IPS-15b (cell line): ENCODE data around the gene SLC28A3.
"Not testable (repeated sequence)": the region's sequence is repeated elsewhere in the genome, so short reads cannot be mapped to it uniquely, and the experiment has no call there.

ENCODE experiments used
- H3K27me3 ChIP-seq: one replicate; pipeline ENCODE4 v1.6.1; 2013; ENCODE audit warnings: low read length; ENCODE audit not compliant: control insufficient read depth, insufficient read depth
- H3K36me3 ChIP-seq: one replicate; pipeline ENCODE4 v1.6.1; 2013; ENCODE audit warnings: low read length; ENCODE audit not compliant: control insufficient read depth, insufficient read depth
- H3K4me1 ChIP-seq: one replicate; pipeline ENCODE4 v1.6.1; 2013; ENCODE audit warnings: mild to moderate bottlenecking, low read length; ENCODE audit not compliant: control insufficient read depth, insufficient read depth
- H3K4me3 ChIP-seq: one replicate; pipeline ENCODE4 v1.5.1; 2013; ENCODE audit warnings: low read depth, low read length
- H3K9ac ChIP-seq: one replicate; pipeline ENCODE4 v1.6.1; 2013; ENCODE audit warnings: low read depth, mild to moderate bottlenecking, low read length
- H3K9me3 ChIP-seq: one replicate; pipeline ENCODE4 v1.6.1; 2013; ENCODE audit warnings: mild to moderate bottlenecking, low read length; ENCODE audit not compliant: control insufficient read depth, insufficient read depth

Gene SLC28A3

GRCh38 chr9:84340535-84340934 is at the start of gene SLC28A3:
Gene SLC28A3 (minus strand): TSS chr9:84340758. CDS start chr9:84340633, 125 bp downstream.
- Histone ChIP-seq H3K27me3 (no peaks in the 10 kb centered on the region), H3K36me3 (no peaks in the 10 kb centered on the region), H3K4me1 (peaks cover 3% of the 10 kb centered on the region), H3K9ac (no peak within 1 kb of the TSS), H3K9me3 (no peaks in the 10 kb centered on the region), H3K4me3 (no peak within 1 kb of the TSS)

GRCh38 chr9:84390254-84390653 is 49.7 kb upstream of the SLC28A3 start:
- H3K4me1 ChIP-seq, H3K9ac ChIP-seq, H3K9me3 ChIP-seq, H3K27me3 ChIP-seq, H3K36me3 ChIP-seq, H3K4me3 ChIP-seq: not testable (repeated sequence)

- no peaks in the 10 kb centered on the region for H3K36me3 ChIP-seq
- no peaks in the 10 kb centered on the region for H3K9me3 ChIP-seq
Observed at GRCh38 chr9:84387821-84388220, 47.3 kb upstream of the SLC28A3 start.

GRCh38 chr9:84386753-84387152 is 46.2 kb upstream of the SLC28A3 start:
- no peak overlapping the region for H3K4me3 ChIP-seq

More at GRCh38 chr9:84387821-84388220, 47.3 kb upstream of the SLC28A3 start:
- no peak overlapping the region for H3K4me3 ChIP-seq
- no peaks in the 10 kb centered on the region for H3K27me3 ChIP-seq
- H3K9ac ChIP-seq, result no peak overlapping the region
- H3K4me1 ChIP-seq, result no peaks in the 10 kb centered on the region

GRCh38 chr9:84385386-84386040 is 45.0 kb upstream of the SLC28A3 start:
- Histone ChIP-seq H3K9ac (no peak overlapping the region), H3K4me3 (no peak overlapping the region), H3K36me3 (no peaks in the 10 kb centered on the region), H3K4me1 (no peaks in the 10 kb centered on the region), H3K27me3 (no peaks in the 10 kb centered on the region), H3K9me3 (no peaks in the 10 kb centered on the region)

More at GRCh38 chr9:84386753-84387152, 46.2 kb upstream of the SLC28A3 start:
- no peak overlapping the region for H3K9ac ChIP-seq
- H3K27me3 ChIP-seq, result no peaks in the 10 kb centered on the region
- no peaks in the 10 kb centered on the region for H3K4me1 ChIP-seq
- H3K9me3 ChIP-seq, result no peaks in the 10 kb centered on the region
- H3K36me3 ChIP-seq, result no peaks in the 10 kb centered on the region

- no peak overlapping the region for H3K9ac ChIP-seq
- H3K36me3 ChIP-seq, result no peaks in the 10 kb centered on the region
- no peak overlapping the region for H3K4me3 ChIP-seq
Observed at GRCh38 chr9:84384617-84385016, 44.1 kb upstream of the SLC28A3 start.

GRCh38 chr9:84383178-84383577 is 42.6 kb upstream of the SLC28A3 start:
- Histone ChIP-seq H3K36me3 (no peaks in the 10 kb centered on the region), H3K9me3 (no peaks in the 10 kb centered on the region)

More at GRCh38 chr9:84384617-84385016, 44.1 kb upstream of the SLC28A3 start:
- Histone ChIP-seq H3K27me3 (no peaks in the 10 kb centered on the region), H3K9me3 (no peaks in the 10 kb centered on the region), H3K4me1 (no peaks in the 10 kb centered on the region)

GRCh38 chr9:84382720-84383119 is 42.2 kb upstream of the SLC28A3 start:
- no peaks in the 10 kb centered on the region for H3K4me1 ChIP-seq
- no peaks in the 10 kb centered on the region for H3K36me3 ChIP-seq
- H3K27me3 ChIP-seq, result no peaks in the 10 kb centered on the region
- H3K9me3 ChIP-seq, result no peaks in the 10 kb centered on the region
- H3K9ac ChIP-seq, result no peak overlapping the region
- H3K4me3 ChIP-seq, result no peak overlapping the region

More at GRCh38 chr9:84383178-84383577, 42.6 kb upstream of the SLC28A3 start:
- Histone ChIP-seq H3K4me1 (no peaks in the 10 kb centered on the region), H3K27me3 (no peaks in the 10 kb centered on the region), H3K9ac (no peak overlapping the region), H3K4me3 (no peak overlapping the region)

- no peak overlapping the region for H3K4me3 ChIP-seq
- H3K9me3 ChIP-seq, result no peaks in the 10 kb centered on the region
- H3K4me1 ChIP-seq, result no peaks in the 10 kb centered on the region
- no peaks in the 10 kb centered on the region for H3K36me3 ChIP-seq
- no peak overlapping the region for H3K9ac ChIP-seq
- no peaks in the 10 kb centered on the region for H3K27me3 ChIP-seq
Observed at GRCh38 chr9:84381508-84381907, 41.0 kb upstream of the SLC28A3 start.

GRCh38 chr9:84379740-84380139 is 39.2 kb upstream of the SLC28A3 start:
- H3K4me3 ChIP-seq, result no peak overlapping the region
- H3K4me1 ChIP-seq, result no peaks in the 10 kb centered on the region
- no peaks in the 10 kb centered on the region for H3K9me3 ChIP-seq
- H3K36me3 ChIP-seq, result no peaks in the 10 kb centered on the region
- H3K9ac ChIP-seq, result no peak overlapping the region
- H3K27me3 ChIP-seq, result no peaks in the 10 kb centered on the region

GRCh38 chr9:84375954-84376353 is 35.4 kb upstream of the SLC28A3 start:
- H3K27me3 ChIP-seq, result no peaks in the 10 kb centered on the region
- H3K4me1 ChIP-seq, result no peaks in the 10 kb centered on the region
- H3K9me3 ChIP-seq, result no peaks in the 10 kb centered on the region
- H3K4me3 ChIP-seq, result no peak overlapping the region
- H3K9ac ChIP-seq, result no peak overlapping the region
- H3K36me3 ChIP-seq, result no peaks in the 10 kb centered on the region

- H3K4me3 ChIP-seq, result no peak overlapping the region
Observed at GRCh38 chr9:84374516-84374915, 34.0 kb upstream of the SLC28A3 start.

More at GRCh38 chr9:84374516-84374915, 34.0 kb upstream of the SLC28A3 start:
- H3K9ac ChIP-seq, result no peak overlapping the region
- no peaks in the 10 kb centered on the region for H3K36me3 ChIP-seq
- no peaks in the 10 kb centered on the region for H3K9me3 ChIP-seq
- no peaks in the 10 kb centered on the region for H3K27me3 ChIP-seq
- no peaks in the 10 kb centered on the region for H3K4me1 ChIP-seq
